PC-3 (cell line): ENCODE measurements around the gene TPX2. TPM values are rescaled to one million over a fixed set of nuclear protein-coding genes. Genes with fewer than 3 reads are reported as not detected.

Experiments
- ATAC-seq: fragments of 200-7000 bp; cut with Tn5 transposase; 2 replicates; pipeline ENCODE4 v1.9.1; 2020; ENCODE audit warnings: mild to moderate bottlenecking, moderate library complexity
- BruUV-seq: library from RNA; stranded (reverse); fragments of 400-500 nt; replicated peaks from 2 replicates; lab custom pipeline; 2021; lab: Mats Ljungman, UMichigan
- CTCF ChIA-PET: fragments of 300-600 bp; sonication (Branson Sonifier 250); formaldehyde crosslinking; loops from one replicate; lab custom pipeline; 2022; ENCODE audit warnings: antibody characterized with exemption; lab: Charles Lee
- POLR2A ChIA-PET: fragments of 300-600 bp; sonication (Branson Sonifier 250); formaldehyde crosslinking; loops from one replicate; lab custom pipeline; 2022; ENCODE audit warnings: antibody characterized with exemption; ENCODE audit not compliant: unreplicated experiment; lab: Charles Lee
- DNase-seq: peaks from one replicate; pipeline ENCODE4 v3.0.0-alpha.2; 2015
- H2AFZ ChIP-seq: fragments of 300-600 bp; sonication (generic); 2 replicates; pipeline ENCODE4 v1.6.0; 2016; ENCODE audit warnings: antibody characterized with exemption, low read length
- H3F3A ChIP-seq: fragments of 300-600 bp; sonication (generic); one replicate; pipeline ENCODE4 v1.6.0; 2017; ENCODE audit warnings: antibody characterized with exemption, low read length, control low read depth, mild to moderate bottlenecking; ENCODE audit not compliant: unreplicated experiment
- H3K27ac ChIP-seq: fragments of 300-600 bp; sonication (generic); 2 replicates; pipeline ENCODE4 v1.5.1; 2016; ENCODE audit warnings: mild to moderate bottlenecking, low read length
- H3K27me3 ChIP-seq: fragments of 300-600 bp; sonication (generic); 2 replicates; pipeline ENCODE4 v1.6.1; 2016; ENCODE audit warnings: low read length, mixed read lengths
- H3K36me3 ChIP-seq: fragments of 300-600 bp; sonication (generic); 2 replicates; pipeline ENCODE4 v1.6.1; 2016; ENCODE audit warnings: low read depth, mixed run types, low read length, mixed read lengths
- H3K4me1 ChIP-seq: fragments of 300-600 bp; sonication (generic); 2 replicates; pipeline ENCODE4 v1.5.1; 2016; ENCODE audit warnings: low read length; ENCODE audit not compliant: insufficient read depth
- H3K4me2 ChIP-seq: fragments of 300-600 bp; sonication (generic); 2 replicates; pipeline ENCODE4 v1.6.0; 2016; ENCODE audit warnings: low read length
- H3K4me3 ChIP-seq: fragments of 300-600 bp; sonication (generic); 2 replicates; pipeline ENCODE4 v1.5.1; 2016; ENCODE audit warnings: mild to moderate bottlenecking, low read length, mixed read lengths
- H3K79me2 ChIP-seq: fragments of 300-600 bp; sonication (generic); 2 replicates; pipeline ENCODE4 v1.6.1; 2017; ENCODE audit warnings: low read length, mixed read lengths
- H3K9ac ChIP-seq: fragments of 300-600 bp; sonication (generic); 2 replicates; pipeline ENCODE4 v1.6.0; 2016; ENCODE audit warnings: mild to moderate bottlenecking, low read length
- H3K9me2 ChIP-seq: fragments of 300-600 bp; sonication (generic); replicated peaks from 2 replicates; pipeline ENCODE4 v1.6.1; 2016; ENCODE audit warnings: mixed run types, low read length, mixed read lengths
- H3K9me3 ChIP-seq: fragments of 300-600 bp; sonication (generic); 2 replicates; pipeline ENCODE4 v1.6.1; 2016; ENCODE audit warnings: low read length, mixed read lengths
- H4K20me1 ChIP-seq: fragments of 300-600 bp; sonication (generic); 2 replicates; pipeline ENCODE4 v1.6.1; 2016; ENCODE audit warnings: low read length, mixed read lengths
- CTCF ChIP-seq: fragments of 300-600 bp; sonication (generic); conservative IDR thresholded peaks from 2 replicates; pipeline ENCODE4 v1.5.1; 2017; ENCODE audit warnings: antibody characterized with exemption, low read depth, mild to moderate bottlenecking, low read length
- EZH2 ChIP-seq: fragments of 300-600 bp; sonication (generic); IDR thresholded peaks from one replicate; pipeline ENCODE4 v1.6.1; 2017; ENCODE audit warnings: antibody characterized with exemption, mild to moderate bottlenecking, low read length; ENCODE audit not compliant: unreplicated experiment
- EZH2phosphoT487 ChIP-seq: fragments of 300-600 bp; sonication (generic); IDR thresholded peaks from 2 replicates; pipeline ENCODE4 v1.6.1; 2018; ENCODE audit warnings: mild to moderate bottlenecking, antibody characterized with exemption, low read length, borderline replicate concordance
- intact Hi-C: fragments of 100-400 bp; cut with micrococcal nuclease; formaldehyde crosslinking; loops from 2 replicates; pipeline ENCODE4 v1.9.0; 2023
- total RNA-seq: library from RNA; depleted of rRNA; stranded (reverse); fragments of >200 nt; gene quantifications from 2 replicates; pipeline ENCODE4 v1.2.3, GENCODE V29; 2014

TPX2 gene
- total RNA-seq, 1 experiment from 2014 or later, result 128 TPM

- DNase-seq, result no peak
Observed at GRCh38 chr20:31757254-31757653, 18.2 kb downstream of the TPX2 start.

GRCh38 chr20:31758521-31758920 lies 19.4 kb downstream of the TPX2 start:
- Histone ChIP-seq H3K36me3 (peaks cover 52% of the 10 kb centered on the region), H3K4me3 (no peak overlapping the region), H3K79me2 (peaks cover 96% of the 10 kb centered on the region), H3K4me1 (no peaks in the 10 kb centered on the region), H3K9me2 (no peaks in the 10 kb centered on the region), H3K9ac (no peak overlapping the region), H3K4me2 (no peak overlapping the region), H2AFZ (no peak overlapping the region), H3K9me3 (no peaks in the 10 kb centered on the region), H3F3A (no peaks in the 10 kb centered on the region), H3K27me3 (no peaks in the 10 kb centered on the region), H4K20me1 (peaks cover 19% of the 10 kb centered on the region; the same call in 1 of the 2 replicates), H3K27ac (no peak overlapping the region)
- no peak for DNase-seq
- TF ChIP-seq EZH2, result no peak
- TF ChIP-seq CTCF, result no peak
- TF ChIP-seq EZH2phosphoT487, result no peak
- intact Hi-C loops, result no loop called here
- CTCF ChIA-PET, result no interaction called here
- POLR2A ChIA-PET, result no interaction called here
- no peak for ATAC-seq
- no TSS peak for BruUV-seq

More at GRCh38 chr20:31757254-31757653, 18.2 kb downstream of the TPX2 start:
- H3K27ac ChIP-seq, result no peak overlapping the region
- no TSS peak for BruUV-seq
- peaks cover 27% of the 10 kb centered on the region for H4K20me1 ChIP-seq
- TF ChIP-seq CTCF (no peak), EZH2 (no peak), EZH2phosphoT487 (no peak)
- intact Hi-C loops, result no loop called here
- ChIA-PET POLR2A (no interaction called here), CTCF (no interaction called here)
- H3K36me3 ChIP-seq, result peaks cover 57% of the 10 kb centered on the region
- no peak overlapping the region for H3K9ac ChIP-seq
- no peaks in the 10 kb centered on the region for H3K9me2 ChIP-seq
- ATAC-seq, result no peak
- no peaks in the 10 kb centered on the region for H3K27me3 ChIP-seq
- no peak overlapping the region for H2AFZ ChIP-seq
- no peaks in the 10 kb centered on the region for H3K4me1 ChIP-seq
- H3K4me2 ChIP-seq, result no peak overlapping the region
- H3K4me3 ChIP-seq, result no peak overlapping the region
- no peaks in the 10 kb centered on the region for H3K9me3 ChIP-seq
- H3K79me2 ChIP-seq, result peaks cover 97% of the 10 kb centered on the region
- H3F3A ChIP-seq, result no peaks in the 10 kb centered on the region

DNA sequence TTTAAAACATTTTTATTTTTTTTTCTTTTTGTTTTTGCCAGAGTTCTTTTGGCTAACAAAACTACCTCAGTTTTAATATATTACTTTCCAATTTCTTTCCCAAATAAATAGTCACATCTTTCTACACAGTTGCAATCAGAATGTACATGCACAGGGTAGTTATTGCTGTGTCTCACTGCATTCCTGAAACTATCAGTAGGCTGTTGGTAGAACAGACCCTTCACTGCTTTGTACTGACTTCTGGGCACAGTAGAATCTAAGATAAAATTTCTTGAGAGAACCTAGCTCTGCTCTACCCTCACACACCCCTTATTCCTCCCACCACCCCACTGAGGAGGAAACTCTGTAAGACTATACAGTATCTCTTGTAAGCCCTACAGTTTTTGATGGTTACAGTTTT lies 19.9 kb downstream of the TPX2 start:
- Histone ChIP-seq H3K9ac (no peak overlapping the region), H3K79me2 (peaks cover 93% of the 10 kb centered on the region), H3K4me2 (no peak overlapping the region), H3K9me2 (no peaks in the 10 kb centered on the region), H2AFZ (no peak overlapping the region), H3F3A (no peaks in the 10 kb centered on the region), H3K4me3 (no peak overlapping the region), H3K9me3 (no peaks in the 10 kb centered on the region), H3K27me3 (no peaks in the 10 kb centered on the region), H3K36me3 (peaks cover 52% of the 10 kb centered on the region), H3K27ac (no peak overlapping the region), H3K4me1 (no peaks in the 10 kb centered on the region), H4K20me1 (peaks cover 19% of the 10 kb centered on the region; the same call in 1 of the 2 replicates)
- ATAC-seq, result no peak
- intact Hi-C loops, result no loop called here
- BruUV-seq, result no TSS peak
- no peak for DNase-seq
- ChIA-PET CTCF (no interaction called here), POLR2A (no interaction called here)
- TF ChIP-seq EZH2phosphoT487 (no peak), CTCF (no peak), EZH2 (no peak)
